ENCODE results near the gene GMPS. TPM values are rescaled to one million over a fixed set of nuclear protein-coding genes. Genes with fewer than 3 reads are reported as not detected.

GMPS gene
- total RNA-seq, 1 donor, result 52.2 TPM

DNA sequence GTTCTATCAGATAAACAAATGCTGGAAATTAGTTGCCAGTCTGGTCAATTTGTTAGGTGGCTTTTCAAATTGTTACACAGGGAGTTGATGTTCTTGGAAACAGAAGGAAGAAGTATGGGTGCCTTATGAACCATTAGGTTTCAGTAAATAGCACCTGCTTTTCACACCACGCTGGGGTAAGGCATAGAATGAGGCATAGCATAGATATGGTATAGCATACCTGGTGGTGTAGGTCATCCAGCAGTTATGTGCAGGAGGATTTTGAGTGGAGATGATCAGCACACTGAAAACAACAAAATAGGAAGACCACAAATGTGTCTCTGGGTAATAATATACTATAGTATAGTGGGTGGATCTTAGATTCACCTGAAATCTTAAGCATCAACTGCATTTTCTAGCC, 121.4 kb downstream of the GMPS start:
- TF ChIP-seq, protein P1, sequence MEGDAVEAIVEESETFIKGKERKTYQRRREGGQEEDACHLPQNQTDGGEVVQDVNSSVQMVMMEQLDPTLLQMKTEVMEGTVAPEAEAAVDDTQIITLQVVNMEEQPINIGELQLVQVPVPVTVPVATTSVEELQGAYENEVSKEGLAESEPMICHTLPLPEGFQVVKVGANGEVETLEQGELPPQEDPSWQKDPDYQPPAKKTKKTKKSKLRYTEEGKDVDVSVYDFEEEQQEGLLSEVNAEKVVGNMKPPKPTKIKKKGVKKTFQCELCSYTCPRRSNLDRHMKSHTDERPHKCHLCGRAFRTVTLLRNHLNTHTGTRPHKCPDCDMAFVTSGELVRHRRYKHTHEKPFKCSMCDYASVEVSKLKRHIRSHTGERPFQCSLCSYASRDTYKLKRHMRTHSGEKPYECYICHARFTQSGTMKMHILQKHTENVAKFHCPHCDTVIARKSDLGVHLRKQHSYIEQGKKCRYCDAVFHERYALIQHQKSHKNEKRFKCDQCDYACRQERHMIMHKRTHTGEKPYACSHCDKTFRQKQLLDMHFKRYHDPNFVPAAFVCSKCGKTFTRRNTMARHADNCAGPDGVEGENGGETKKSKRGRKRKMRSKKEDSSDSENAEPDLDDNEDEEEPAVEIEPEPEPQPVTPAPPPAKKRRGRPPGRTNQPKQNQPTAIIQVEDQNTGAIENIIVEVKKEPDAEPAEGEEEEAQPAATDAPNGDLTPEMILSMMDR (IDR thresholded peaks at IDR 0.05; ENCODE audit: insufficient read depth, low read depth, low read length), result no peak
- DNase-seq (ENCODE audit: low read depth), result no peak
- no peak overlapping the region for H3K4me3 ChIP-seq (ENCODE audit: low read depth, low read length)

Other genes starting within 250 kb of the GMPS start
- gene PLCH1, start 125.6 kb upstream of the GMPS start, total RNA-seq, result 11.7 and 14.2 TPM in 2 replicates
- 4.5 and 7.8 TPM in 2 replicates for gene C3orf33, start 64.4 kb upstream of the GMPS start, total RNA-seq
- gene SLC33A1, start 16.2 kb upstream of the GMPS start, total RNA-seq, result 46.7 and 57.0 TPM in 2 replicates
- gene KCNAB1, start 249.9 kb downstream of the GMPS start, total RNA-seq, result 0.64 TPM in 1 of 2 replicates, not detected in the other

All from fibroblast of villous mesenchyme (primary cell).